Heart left ventricle (tissue), 13 donors: ENCODE measurements around the gene ELOVL3.

Source experiments
- CTCF ChIP-seq, 12 donors: fragments of 200-600 bp; sonication (generic) in 4 of 12; IDR thresholded peaks; one replicate each; pipeline versions ENCODE4 v1.5.0 to v1.8.0; 2018 to 2022; ENCODE audit warnings: antibody characterized with exemption in 12 of 12, mild to moderate bottlenecking in 5 of 12
- POLR2A ChIP-seq, 2 donors: fragments of 450-650 bp; IDR thresholded peaks; one replicate each; pipeline ENCODE4 v1.6.1; 2017; ENCODE audit warnings: antibody characterized with exemption in 2 of 2, mild to moderate bottlenecking in 2 of 2, moderate library complexity in 2 of 2
- donor health status: ischemic (EF 13 %, LVEDD 7.1; RV severe dilation, severe dysfunction).
- donor health status: DM: no; HTN: yes; CAD: no.
- donor health status: DM: no; HTN: no; CAD: no.
- donor health status: ischemic (EF 25% LVEDD 6.9; RV normal size, moderate dysfunction).
- donor health status: ischemic (EF 25% LVEDD 5.7; RV mildly dilated, moderate dysfunction).
- donor health status: ischemic (EF 35%, LVEDD 5.7; RV mildly dilated, moderate dysfunction).
- donor health status: nonischemic (EF 11% LVEDD 7.7; RV severe dilation, severe dysfunction).
- donor health status: DM: yes; HTN: yes; CAD: no.
- donor health status: PGD.
- donor health status: ischemic (EF 29% LVEDD 5.4; RV normal size, mild dysfunction).
- donor health status: nonischemic (EF 23%, LVEDD 6.1; RV moderate dilation, normal function).

- no peak for TF ChIP-seq CTCF (IDR thresholded peaks at IDR 0.05)
- TF ChIP-seq POLR2A (IDR thresholded peaks at IDR 0.05), result no peak
Measured at GRCh38 chr10:102262744-102263370, 36.8 kb downstream of the ELOVL3 start.
